GM15510 (cell line): ENCODE results near the gene UBE2E1.

Source experiments
- POLR2A ChIP-seq: IDR thresholded peaks from 3 replicates; pipeline ENCODE4 v1.6.1; 2011; ENCODE audit warnings: borderline replicate concordance; ENCODE audit not compliant: insufficient read length; ENCODE audit errors: extremely low read depth

UBE2E1 gene

GRCh38 chr3:23805633-23806533 is at the start of gene UBE2E1:
Gene UBE2E1, plus strand, starts transcription at chr3:23805955. Its CDS starts 1,315 bp downstream, at chr3:23807270.
- TF ChIP-seq POLR2A, result peak; percentile 72

GRCh38 chr3:23756206-23756840 is 49.4 kb upstream of the UBE2E1 start:
- no peak for TF ChIP-seq POLR2A

- no peak for TF ChIP-seq POLR2A
Observed at GRCh38 chr3:23758253-23758838, 47.4 kb upstream of the UBE2E1 start.

GRCh38 chr3:23760325-23760724 is 45.4 kb upstream of the UBE2E1 start:
- TF ChIP-seq POLR2A, result no peak

GRCh38 chr3:23760871-23761373 is 44.8 kb upstream of the UBE2E1 start:
- TF ChIP-seq POLR2A, result no peak

GRCh38 chr3:23761440-23761896 is 44.3 kb upstream of the UBE2E1 start:
- TF ChIP-seq POLR2A, result no peak

- TF ChIP-seq POLR2A, result no peak
Observed at GRCh38 chr3:23762214-23762613, 43.5 kb upstream of the UBE2E1 start.

GRCh38 chr3:23762759-23763477 is 42.8 kb upstream of the UBE2E1 start:
- no peak for TF ChIP-seq POLR2A

- TF ChIP-seq POLR2A, result no peak
Observed at GRCh38 chr3:23764407-23764806, 41.3 kb upstream of the UBE2E1 start.

- no peak for TF ChIP-seq POLR2A
Observed at GRCh38 chr3:23767546-23767945, 38.2 kb upstream of the UBE2E1 start.

- no peak for TF ChIP-seq POLR2A
Observed at GRCh38 chr3:23775254-23775909, 30.4 kb upstream of the UBE2E1 start.

GRCh38 chr3:23776352-23776891 is 29.3 kb upstream of the UBE2E1 start:
- TF ChIP-seq POLR2A, result no peak

- no peak for TF ChIP-seq POLR2A
Observed at GRCh38 chr3:23778446-23778845, 27.3 kb upstream of the UBE2E1 start.

GRCh38 chr3:23779841-23780240 is 25.9 kb upstream of the UBE2E1 start:
- TF ChIP-seq POLR2A, result no peak
